Osteocyte (in vitro differentiated cells): Measurements from ENCODE around the gene NSUN6. TPM values are rescaled to one million over a fixed set of nuclear protein-coding genes. Genes with fewer than 3 reads are reported as not detected.
A peak's percentile ranks its signal among the peaks of the same experiment; 100 is the strongest.

Experiments
- DNase-seq: peaks from one replicate; pipeline ENCODE4 v3.0.0; 2021; ENCODE audit warnings: mixed read lengths; ENCODE audit not compliant: unreplicated experiment; ENCODE audit errors: extremely low spot score
- H3K27ac Mint-ChIP-seq: one replicate; pipeline ENCODE4 v1.8.0; 2021; ENCODE audit warnings: mild to moderate bottlenecking, mixed read lengths; ENCODE audit not compliant: unreplicated experiment
- H3K27me3 Mint-ChIP-seq: one replicate; pipeline ENCODE4 v1.8.0; 2021; ENCODE audit warnings: mixed read lengths; ENCODE audit not compliant: unreplicated experiment
- H3K36me3 Mint-ChIP-seq: one replicate; pipeline ENCODE4 v1.8.0; 2021; ENCODE audit warnings: mixed read lengths; ENCODE audit not compliant: unreplicated experiment
- H3K4me1 Mint-ChIP-seq: one replicate; pipeline ENCODE4 v1.8.0; 2021; ENCODE audit warnings: mixed read lengths; ENCODE audit not compliant: unreplicated experiment
- H3K4me3 Mint-ChIP-seq: one replicate; pipeline ENCODE4 v1.8.0; 2021; ENCODE audit warnings: mild to moderate bottlenecking, moderate library complexity, mixed read lengths; ENCODE audit not compliant: unreplicated experiment
- H3K9me3 Mint-ChIP-seq: one replicate; pipeline ENCODE4 v1.8.0; 2021; ENCODE audit warnings: mixed read lengths; ENCODE audit not compliant: unreplicated experiment
- long read RNA-seq: library from polyadenylated mRNA; unstranded; transcript quantifications from one replicate; pipeline ENCODE4 v2.0.0, GENCODE V29; 2021
- total RNA-seq: library from RNA; stranded (reverse); gene quantifications from 2 replicates; pipeline ENCODE4 v1.2.1, GENCODE V29; 2021
- TF ChIP-seq, protein P1 (sequence below): fragments of 200-600 bp; sonication (generic); IDR thresholded peaks from 2 replicates; pipeline ENCODE4 v1.5.0; 2021; ENCODE audit warnings: antibody characterized with exemption, mild to moderate bottlenecking, moderate library complexity

Gene NSUN6, protein sequence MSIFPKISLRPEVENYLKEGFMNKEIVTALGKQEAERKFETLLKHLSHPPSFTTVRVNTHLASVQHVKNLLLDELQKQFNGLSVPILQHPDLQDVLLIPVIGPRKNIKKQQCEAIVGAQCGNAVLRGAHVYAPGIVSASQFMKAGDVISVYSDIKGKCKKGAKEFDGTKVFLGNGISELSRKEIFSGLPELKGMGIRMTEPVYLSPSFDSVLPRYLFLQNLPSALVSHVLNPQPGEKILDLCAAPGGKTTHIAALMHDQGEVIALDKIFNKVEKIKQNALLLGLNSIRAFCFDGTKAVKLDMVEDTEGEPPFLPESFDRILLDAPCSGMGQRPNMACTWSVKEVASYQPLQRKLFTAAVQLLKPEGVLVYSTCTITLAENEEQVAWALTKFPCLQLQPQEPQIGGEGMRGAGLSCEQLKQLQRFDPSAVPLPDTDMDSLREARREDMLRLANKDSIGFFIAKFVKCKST
- 7.3 and 8.3 TPM in 2 replicates for total RNA-seq
- long read RNA-seq, partial matches to known transcripts: 2 of 16 reads
- long read RNA-seq, other reads (novel, unspliced or antisense): 11 of 16 reads

DNA sequence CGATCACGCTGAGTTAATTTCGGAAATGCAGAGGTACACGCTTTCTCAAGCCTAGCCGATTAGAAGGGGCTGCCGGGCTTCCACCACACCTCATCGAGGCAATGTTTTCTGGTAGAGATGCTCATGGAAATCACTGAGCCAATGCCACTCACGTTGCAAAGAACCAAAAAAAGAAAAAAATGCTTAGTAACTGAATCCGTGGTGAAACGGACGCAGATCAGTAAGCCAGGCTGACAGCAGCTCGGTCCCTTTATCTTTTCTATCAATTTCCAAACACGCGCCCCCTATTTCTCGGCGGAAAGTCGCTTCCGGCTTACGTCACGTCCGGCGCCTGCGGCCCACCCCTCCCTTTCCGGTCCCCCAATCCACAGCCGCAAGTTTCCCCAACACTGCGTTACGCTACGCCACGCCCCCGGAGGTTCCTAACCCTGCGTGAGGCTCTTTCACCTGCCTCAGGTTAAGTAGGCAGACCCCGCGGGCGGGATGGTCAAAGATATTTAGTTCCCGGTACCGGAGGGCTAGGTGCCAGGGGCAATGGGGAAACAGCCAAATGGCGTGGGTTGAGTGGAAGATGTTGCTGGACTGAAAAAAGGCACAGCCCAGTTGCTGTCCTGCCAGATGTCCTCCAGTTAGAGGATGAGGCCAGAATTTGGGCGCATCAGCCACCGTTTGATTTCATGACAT, at the start of gene NSUN6:
NSUN6 (minus strand) TSS at position 264 of the 684 bp plus-strand sequence. CDS start 384 bp downstream, outside the sequence.
- peaks cover 29% of the 10 kb centered on the region for H3K4me1 Mint-ChIP-seq
- H3K4me3 Mint-ChIP-seq: peak within 1 kb of the TSS; percentile 91
- no peaks in the 10 kb centered on the region for H3K27me3 Mint-ChIP-seq
- H3K9me3 Mint-ChIP-seq: no peaks in the 10 kb centered on the region
- H3K36me3 Mint-ChIP-seq: no peaks in the 10 kb centered on the region
- TF ChIP-seq, protein P1, sequence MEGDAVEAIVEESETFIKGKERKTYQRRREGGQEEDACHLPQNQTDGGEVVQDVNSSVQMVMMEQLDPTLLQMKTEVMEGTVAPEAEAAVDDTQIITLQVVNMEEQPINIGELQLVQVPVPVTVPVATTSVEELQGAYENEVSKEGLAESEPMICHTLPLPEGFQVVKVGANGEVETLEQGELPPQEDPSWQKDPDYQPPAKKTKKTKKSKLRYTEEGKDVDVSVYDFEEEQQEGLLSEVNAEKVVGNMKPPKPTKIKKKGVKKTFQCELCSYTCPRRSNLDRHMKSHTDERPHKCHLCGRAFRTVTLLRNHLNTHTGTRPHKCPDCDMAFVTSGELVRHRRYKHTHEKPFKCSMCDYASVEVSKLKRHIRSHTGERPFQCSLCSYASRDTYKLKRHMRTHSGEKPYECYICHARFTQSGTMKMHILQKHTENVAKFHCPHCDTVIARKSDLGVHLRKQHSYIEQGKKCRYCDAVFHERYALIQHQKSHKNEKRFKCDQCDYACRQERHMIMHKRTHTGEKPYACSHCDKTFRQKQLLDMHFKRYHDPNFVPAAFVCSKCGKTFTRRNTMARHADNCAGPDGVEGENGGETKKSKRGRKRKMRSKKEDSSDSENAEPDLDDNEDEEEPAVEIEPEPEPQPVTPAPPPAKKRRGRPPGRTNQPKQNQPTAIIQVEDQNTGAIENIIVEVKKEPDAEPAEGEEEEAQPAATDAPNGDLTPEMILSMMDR: no peak
- peak within 1 kb of the TSS; percentile 97 for H3K27ac Mint-ChIP-seq
- peak; percentile 93 for DNase-seq

- H3K27ac Mint-ChIP-seq: no peak overlapping the region
- no peaks in the 10 kb centered on the region for H3K9me3 Mint-ChIP-seq
- no peak for DNase-seq
Observed at GRCh38 chr10:18699849-18700840, 48.8 kb upstream of the NSUN6 start.

DNA sequence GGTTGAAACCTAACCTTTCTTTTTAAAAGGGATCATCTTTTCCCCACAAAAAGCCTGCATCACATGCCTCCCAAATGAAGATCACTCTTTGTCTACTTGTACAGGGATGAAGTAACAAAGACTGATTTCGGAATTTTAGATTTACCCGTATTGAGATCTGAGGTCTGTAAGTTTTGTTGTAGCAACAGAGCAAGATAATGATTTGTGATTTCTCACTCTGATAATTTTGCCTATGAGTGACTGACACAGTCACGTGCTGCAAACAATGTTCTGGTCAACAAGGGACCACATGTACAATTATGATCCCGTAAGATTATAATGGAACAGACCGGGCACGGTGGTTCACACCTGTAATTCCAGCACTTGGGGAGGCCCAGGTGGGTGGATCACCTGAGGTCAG, 39.2 kb upstream of the NSUN6 start:
- Mint-ChIP-seq H3K9me3 (no peaks in the 10 kb centered on the region), H3K36me3 (no peaks in the 10 kb centered on the region), H3K4me3 (no peak overlapping the region), H3K4me1 (no peaks in the 10 kb centered on the region), H3K27ac (no peak overlapping the region), H3K27me3 (peaks cover 10% of the 10 kb centered on the region)
- DNase-seq: no peak
- TF ChIP-seq, protein P1: no peak

More at GRCh38 chr10:18699849-18700840, 48.8 kb upstream of the NSUN6 start:
- Mint-ChIP-seq H3K36me3 (no peaks in the 10 kb centered on the region), H3K27me3 (peaks cover 4% of the 10 kb centered on the region), H3K4me1 (no peaks in the 10 kb centered on the region), H3K4me3 (no peak overlapping the region)
- TF ChIP-seq, protein P1: no peak

- DNase-seq: no peak
Observed at GRCh38 chr10:18689498-18689897, 38.1 kb upstream of the NSUN6 start.

More at GRCh38 chr10:18689498-18689897, 38.1 kb upstream of the NSUN6 start:
- TF ChIP-seq, protein P1: peak; percentile 57
- no peak overlapping the region for H3K27ac Mint-ChIP-seq
- peaks cover 10% of the 10 kb centered on the region for H3K27me3 Mint-ChIP-seq
- H3K4me3 Mint-ChIP-seq: no peak overlapping the region
- H3K36me3 Mint-ChIP-seq: no peaks in the 10 kb centered on the region
- H3K9me3 Mint-ChIP-seq: no peaks in the 10 kb centered on the region
- H3K4me1 Mint-ChIP-seq: no peaks in the 10 kb centered on the region
